M059J (cell line): ENCODE data around the gene CPSF3. TPM values are rescaled to one million over a fixed set of nuclear protein-coding genes. Genes with fewer than 3 reads are reported as not detected.

Source experiments
- DNase-seq: peaks from one replicate; pipeline ENCODE4 v3.0.0-alpha.2; 2012; ENCODE audit warnings: low read depth
- total RNA-seq: library from RNA; depleted of rRNA; stranded (reverse); fragments of >200 nt; shearing (Covaris generic); gene quantifications from 2 replicates; pipeline ENCODE4 v1.2.3, GENCODE V29; 2014

CPSF3 gene
- total RNA-seq, 1 experiment from 2014 or later, result 79.0 TPM

DNA sequence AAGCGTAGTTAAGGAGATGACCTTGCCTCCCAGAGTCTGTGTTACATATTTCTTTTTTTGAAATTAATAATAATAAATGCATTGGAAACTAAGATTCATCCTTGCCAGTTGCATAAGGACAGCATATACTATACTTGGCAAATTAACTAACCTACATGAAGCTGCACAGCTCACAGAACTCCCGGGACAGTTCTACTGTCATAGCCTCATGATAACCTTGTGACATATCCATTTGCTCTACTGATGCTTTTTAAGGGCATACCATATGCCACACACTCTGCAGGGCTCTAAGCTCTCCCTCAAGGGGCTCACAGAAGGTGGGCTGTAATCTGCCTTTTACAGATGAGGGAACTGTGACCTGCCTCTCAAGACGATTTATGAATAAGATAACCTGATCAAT is 3.9 kb upstream of the CPSF3 start:
- DNase-seq, result no peak

DNA sequence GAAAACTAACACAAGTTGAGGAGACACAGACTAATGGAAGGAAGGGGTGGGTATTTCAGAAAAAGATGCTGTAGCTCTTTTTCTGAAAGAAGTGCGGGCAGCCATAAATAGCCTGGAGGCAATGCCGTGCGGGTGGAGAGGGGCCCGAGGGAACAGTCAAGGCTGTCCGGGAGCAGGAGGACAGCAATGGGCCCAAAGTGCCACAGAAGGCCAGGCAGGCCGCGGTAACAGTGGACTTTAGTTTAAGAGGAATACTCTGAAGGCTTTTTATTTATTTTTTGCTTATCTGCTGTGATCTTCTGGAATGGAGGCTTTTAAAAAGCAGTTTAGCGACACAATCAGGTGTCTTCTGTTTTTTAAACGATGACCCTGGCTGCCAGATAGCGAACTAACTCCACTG is 3.0 kb upstream of the CPSF3 start:
- no peak for DNase-seq

DNA sequence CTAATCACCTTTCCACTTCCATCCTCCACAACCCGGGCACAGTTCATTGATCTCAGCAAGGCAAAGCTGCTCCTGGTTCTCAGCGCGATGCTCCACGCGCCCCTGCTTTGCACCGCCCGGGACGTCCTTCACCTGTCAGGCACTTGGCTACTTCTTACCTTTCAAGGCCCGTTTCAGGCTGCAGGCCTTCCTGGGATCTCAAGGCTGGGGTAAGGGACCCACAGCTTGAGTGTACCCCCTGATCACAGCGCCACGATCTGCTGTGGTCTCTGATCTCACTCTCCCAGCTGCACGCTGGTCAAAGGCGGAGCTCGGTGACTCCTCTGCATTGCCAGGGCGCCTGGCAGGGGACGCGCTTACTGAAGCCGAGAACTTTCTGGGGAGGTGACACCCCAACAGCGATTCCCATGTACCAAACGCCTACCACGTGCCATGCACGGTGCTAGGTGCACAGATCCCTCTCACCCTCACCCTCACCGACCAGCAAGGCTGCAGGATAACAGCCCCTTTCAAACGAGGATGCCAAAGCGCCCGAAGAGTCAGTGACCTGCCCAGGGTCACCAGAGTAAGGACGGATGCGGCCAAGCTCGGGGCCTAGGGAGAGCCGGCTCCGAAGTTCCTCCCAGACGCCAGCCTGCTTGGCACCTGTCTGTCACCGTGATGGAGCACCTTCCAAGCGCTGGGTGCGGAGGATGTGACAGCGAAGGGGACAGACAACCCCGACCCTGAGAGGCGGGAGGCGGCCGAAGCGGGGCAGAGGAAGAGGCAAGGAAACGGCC is 944 bp upstream of the CPSF3 start:
- DNase-seq, result peak; percentile 39

GRCh38 chr2:9423922-9424272 is 443 bp downstream of the CPSF3 start:
- DNase-seq, result peak; percentile 25

DNA sequence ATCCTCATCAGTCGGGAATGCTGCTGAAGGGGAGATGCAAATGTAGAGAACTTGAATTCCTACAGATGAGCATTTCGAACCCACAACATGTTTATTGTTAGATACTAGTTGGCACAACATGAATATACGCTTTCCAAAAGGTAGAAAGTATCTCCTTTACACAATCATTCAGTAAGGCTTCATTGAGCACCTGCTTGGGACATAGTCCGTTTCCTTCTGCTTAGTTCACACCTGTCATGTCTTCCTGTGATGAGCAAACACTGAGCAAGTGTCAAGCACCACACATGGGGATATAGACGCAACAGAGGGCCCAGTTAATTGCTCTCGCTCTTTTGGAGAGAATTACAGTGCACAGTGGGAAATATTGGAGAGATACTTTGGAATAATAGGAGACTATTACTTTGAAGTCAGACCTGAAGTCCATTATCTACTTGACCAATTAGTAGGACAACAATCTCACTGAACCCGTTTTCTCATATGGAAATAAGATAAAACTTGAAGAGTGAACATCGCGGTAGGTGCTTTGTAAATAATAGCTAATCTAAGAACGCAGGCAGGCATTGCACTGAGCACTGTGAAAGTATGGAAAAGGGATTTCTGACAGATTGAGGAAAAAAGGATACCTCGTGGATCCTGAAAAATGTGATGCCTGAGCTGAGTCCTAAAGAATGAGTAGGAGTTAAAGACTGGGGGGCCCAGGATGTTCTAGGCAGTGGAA is 1.2 kb downstream of the CPSF3 start:
- no peak for DNase-seq

- DNase-seq, result no peak
These were observed 5.6 kb downstream of the CPSF3 start for GRCh38 chr2:9428965-9429577.

DNA sequence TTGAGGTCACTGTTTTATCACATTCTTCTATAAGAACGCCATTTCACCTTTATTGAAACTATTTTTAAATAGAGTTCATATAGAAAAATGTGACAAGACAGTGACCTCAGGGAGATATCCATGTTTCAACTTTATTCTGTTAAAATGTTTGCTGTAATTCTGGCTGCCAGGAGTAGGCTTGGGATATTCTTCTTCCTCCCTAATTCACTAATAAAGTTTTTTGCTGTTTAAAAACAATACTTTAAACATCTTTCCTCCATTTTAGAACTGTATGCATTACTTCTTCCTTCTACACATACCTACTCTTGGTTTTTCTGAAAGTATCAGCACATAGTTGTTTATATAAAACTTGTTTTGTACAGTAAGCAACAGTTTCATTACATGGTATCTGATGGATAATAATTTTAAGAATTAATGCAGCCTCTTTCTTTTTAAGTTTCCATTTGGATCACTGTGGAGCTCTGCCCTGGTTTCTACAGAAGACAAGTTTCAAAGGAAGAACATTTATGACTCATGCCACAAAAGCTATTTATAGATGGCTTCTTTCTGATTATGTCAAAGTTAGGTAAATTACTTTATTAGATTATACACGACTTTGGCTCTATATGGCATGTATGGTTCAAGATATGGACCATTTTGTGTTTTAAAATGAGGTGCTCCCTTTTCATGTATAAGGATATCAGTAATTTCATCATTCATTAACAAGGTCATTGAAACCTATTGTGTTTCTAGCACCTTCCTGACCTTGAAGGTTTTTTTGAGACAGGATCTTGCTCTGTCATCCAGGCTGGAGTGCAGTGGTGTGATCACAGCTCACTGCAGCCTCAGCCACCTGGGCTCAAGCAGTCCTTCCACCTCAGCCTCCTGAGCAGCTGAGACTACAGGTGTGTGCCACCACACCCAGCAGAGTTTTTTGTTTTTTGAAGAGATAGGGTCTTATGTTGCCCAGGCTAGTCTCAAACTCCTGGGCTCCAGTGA is 7.2 kb downstream of the CPSF3 start:
- DNase-seq, result peak; percentile 31

DNA sequence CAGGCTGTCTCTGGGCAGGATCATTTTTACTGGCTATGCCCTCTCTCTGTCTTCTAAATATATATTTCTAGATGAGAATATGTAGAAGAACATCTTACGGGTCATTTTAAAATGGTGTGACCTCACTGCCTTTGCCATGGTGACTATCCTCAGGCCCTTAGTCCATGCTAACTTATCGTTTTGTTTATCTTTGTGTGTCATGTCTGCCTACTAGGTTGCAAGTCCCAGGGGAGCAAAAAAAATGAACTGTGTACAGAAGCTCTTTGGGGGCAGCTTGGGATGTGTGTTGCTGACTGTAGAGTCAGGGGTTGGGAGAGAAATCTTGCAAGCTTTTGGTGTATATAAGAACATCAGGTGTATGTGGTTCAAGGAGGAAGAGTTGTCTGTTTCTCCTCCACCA is 11.0 kb downstream of the CPSF3 start:
- no peak for DNase-seq

DNA sequence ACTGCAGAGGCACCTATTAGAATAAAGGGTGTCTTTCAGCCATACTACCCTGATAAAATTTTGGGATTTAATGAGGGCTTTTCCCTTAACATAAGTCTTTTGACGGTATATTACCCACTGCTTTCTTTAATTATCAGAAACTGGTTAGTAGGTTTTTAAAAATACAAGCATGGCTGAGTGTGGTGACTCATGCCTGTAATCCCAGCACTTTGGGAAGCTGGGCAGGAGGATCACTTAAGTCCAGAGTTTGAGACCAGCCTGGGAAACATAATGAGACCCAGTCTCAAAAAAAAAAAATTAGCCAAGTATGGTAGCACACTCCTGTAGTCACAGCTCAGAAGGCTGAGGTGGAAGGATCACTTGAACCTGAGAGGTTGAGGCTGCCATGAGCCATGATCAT is 16.1 kb downstream of the CPSF3 start:
- no peak for DNase-seq

DNA sequence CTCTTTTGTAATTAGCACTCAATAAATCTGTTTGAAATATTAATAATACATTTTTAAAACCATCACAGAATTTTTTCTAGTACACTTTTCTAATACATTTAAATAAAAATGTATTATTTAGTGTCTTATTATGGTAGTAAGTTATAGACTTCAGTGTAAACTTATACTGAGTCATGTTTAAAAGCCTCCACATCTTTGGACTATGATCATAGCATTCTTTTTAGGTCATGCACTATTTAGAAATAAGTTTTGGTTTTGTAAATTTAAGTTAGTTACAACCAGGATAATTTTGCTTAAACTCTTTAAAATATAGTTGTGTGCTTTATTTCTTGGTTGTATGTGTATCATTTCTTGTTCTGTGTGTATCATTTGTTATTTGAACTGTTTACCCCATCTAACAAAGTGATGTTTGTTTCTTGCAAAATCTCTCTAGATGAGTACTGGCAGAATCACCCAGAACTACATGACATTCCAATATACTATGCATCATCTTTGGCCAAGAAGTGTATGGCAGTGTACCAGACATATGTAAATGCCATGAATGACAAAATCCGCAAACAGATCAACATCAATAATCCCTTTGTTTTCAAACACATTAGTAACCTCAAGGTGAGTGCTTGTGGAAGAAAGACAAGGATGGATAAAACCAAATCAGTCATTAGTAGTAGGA is 16.7 kb downstream of the CPSF3 start:
- DNase-seq, result no peak

- no peak for DNase-seq
These were observed 18.1 kb downstream of the CPSF3 start for GRCh38 chr2:9441556-9441955.

DNA sequence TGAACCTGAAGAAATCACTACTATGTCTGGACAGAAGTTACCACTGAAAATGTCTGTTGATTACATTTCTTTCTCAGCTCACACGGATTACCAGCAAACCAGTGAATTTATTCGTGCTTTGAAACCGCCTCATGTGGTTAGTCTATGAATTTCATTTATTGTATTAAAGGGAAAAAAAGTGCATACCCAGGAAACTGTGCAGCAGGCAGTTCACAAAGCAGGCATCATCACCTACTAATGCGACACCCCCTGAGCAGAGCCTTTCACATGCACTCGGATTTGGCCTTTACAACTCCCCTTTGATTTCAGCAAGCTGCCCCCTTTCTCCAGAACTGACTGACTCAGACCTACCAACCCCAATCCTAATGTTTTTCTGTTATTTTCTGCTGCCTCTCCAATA is 20.1 kb downstream of the CPSF3 start:
- no peak for DNase-seq

DNA sequence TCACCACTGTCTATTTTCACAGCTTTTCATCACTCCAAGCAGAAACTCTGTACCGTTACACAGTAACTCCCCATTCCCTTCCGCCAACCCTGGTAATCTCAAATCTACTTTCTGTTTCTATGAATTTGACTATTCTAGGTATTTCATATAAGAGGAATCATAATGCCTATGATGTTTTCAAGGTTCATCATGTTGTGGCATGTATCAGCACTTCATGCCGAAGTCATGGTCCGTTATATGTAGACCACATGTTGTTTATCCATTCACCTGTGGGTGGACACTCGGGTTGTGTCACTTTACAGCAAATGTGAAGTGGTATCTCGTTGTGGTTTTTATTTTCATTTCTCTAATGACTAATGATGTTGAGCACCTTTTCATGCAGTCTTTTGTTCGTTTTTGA is 21.6 kb downstream of the CPSF3 start:
- DNase-seq, result no peak

DNA sequence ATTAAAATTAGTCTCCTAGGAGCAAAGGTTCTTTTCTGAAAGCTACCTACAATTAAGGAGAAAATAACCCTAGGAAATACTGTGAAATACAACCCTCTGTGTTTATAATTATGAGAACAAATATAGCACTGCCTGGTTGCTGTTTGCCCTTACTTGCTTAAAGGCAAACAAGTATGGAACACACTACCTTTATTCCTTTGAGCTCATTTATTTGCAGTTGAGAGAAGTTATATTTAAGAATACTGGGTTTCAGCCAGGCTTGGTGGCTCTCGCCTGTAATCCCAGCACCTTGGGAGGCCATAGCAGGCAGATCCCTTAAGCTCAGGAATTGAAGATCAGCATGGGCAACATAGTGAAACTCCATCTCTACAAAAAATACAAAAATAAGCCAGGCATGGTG is 27.8 kb downstream of the CPSF3 start:
- DNase-seq, result no peak

DNA sequence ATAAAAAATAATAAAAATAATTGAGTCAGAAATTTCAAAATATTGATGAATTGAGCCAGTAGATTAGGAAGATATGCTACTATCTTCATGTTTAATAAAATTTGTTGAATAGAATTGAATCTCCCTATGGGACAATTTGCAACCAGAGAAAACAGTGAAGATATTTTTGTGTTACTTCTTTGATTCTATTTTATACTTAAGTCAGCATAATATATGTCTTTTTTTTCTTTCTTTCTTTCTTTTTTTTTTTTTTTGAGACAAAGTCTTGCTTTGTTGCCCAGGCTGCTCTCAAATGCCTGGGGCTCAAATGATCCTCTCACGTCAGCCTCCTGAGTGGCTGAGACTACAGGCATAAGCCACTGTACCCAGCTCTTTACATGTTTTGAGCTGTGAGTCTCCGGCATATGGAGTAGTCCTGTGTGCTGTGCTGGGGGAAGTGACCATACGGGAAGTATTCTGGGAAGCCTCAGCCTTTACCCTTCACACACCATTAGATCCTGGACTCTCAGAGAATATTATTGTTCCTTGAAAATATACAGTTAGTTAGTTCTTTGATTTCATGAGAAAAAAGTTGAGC is 37.1 kb downstream of the CPSF3 start:
- no peak for DNase-seq

DNA sequence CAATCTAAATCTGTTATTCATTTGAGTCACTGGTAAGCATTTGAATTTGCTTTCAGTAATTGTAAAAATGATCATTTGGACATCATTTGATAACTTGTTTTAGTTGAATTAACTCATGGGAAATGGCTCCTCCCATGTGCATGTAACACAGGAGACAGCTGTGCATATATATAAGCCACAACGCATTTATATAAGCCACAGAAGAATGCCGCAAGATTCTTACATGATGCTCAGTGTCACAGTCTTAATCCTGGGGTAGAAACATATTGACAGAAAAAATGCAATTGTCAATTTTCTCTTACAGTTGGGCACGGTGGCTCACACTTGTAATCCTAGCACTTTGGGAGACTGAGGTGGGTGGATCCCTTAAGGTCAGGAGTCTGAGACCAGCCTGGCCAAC is 37.6 kb downstream of the CPSF3 start:
- no peak for DNase-seq

GRCh38 chr2:9462313-9462712 is 38.9 kb downstream of the CPSF3 start:
- DNase-seq, result no peak

DNA sequence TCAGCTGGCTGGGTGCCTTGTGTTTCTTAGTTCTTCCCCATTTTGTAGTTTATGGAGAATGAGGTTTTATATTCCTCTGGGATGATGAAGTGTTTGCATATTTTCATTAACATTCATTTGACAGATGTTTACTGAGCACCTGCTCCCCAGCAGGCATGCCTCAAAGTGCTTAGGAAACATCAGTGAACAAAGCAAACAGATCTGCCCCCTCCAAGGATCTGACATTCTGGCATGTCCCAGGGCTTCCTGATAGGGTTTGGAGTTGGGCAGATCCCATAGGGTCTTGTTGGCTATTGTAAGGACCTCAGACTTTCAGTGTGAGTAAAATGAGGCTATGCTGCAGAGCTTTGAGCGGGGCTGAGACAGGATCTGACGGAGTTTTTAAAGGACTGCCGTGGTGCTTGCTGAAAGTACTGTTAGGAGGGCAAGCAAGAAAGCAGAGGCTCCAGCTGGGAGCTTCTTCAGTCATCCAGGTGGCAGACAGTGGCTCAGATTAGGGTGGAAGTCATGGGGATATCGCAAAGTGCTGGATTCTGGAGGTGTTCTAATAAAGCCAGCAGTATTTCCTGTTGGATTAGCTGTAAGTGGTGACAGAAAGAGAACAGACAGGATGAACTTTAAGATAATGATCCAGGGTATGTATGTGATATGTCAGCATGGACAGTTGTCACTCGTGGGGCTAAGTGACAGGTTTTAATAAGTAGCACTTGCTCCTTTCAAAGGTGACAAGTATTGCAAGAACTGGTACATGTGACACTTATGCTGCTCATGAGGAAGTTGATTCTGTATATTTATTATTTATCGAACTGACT is 39.6 kb downstream of the CPSF3 start:
- no peak for DNase-seq

DNA sequence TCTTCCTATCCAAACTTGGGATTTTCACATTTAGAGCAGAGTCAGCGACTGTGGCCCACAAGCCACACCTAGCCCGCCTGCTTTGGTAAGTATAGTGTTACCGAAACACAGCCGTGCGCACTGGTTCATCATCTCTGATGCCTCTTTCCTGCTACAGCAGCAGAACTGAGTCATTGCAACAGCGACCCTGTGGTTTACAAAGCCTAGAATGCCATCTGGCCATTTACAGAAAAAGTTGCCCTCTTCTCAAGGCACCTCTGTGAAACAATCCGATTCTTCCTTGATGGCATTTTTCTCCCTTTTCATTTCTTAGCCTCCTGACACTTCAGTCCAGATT is 40.2 kb downstream of the CPSF3 start:
- peak; percentile 26 for DNase-seq

DNA sequence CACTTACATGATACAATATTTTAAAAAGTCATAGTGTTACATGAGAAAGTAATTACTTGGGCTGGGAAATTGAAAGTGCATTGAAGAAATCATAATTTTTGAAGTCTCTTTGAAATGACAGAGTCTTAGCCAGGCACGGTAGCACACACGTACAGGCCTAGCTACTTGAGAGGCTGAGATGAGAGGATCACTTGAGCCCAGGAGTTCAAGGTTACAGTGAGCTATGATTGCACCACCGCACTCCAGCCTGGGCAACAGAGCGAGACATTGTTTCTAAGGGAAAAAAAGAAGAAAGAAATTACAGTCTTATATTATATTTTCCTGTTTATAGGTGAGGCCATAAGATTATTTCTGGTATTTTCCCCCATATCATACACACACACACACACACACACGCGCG is 41.7 kb downstream of the CPSF3 start:
- no peak for DNase-seq
